Chondrocyte (in vitro differentiated cells): ENCODE results near the gene MFF. TPM values are rescaled to one million over a fixed set of nuclear protein-coding genes. Genes with fewer than 3 reads are reported as not detected.

Source experiments
- DNase-seq: peaks from one replicate; pipeline ENCODE4 v3.0.0; 2021; ENCODE audit warnings: mixed read lengths, low spot score
- H3K27ac Mint-ChIP-seq: one replicate; pipeline ENCODE4 v1.8.0; 2021; ENCODE audit warnings: mild to moderate bottlenecking, moderate library complexity, mixed read lengths; ENCODE audit not compliant: unreplicated experiment
- H3K27me3 Mint-ChIP-seq: 2 replicates; pipeline ENCODE4 v1.8.0; 2021; ENCODE audit warnings: low read depth, mixed read lengths
- H3K36me3 Mint-ChIP-seq: 2 replicates; pipeline ENCODE4 v1.8.0; 2021; ENCODE audit warnings: low read depth, mixed read lengths
- H3K4me1 Mint-ChIP-seq: 2 replicates; pipeline ENCODE4 v1.8.0; 2021; ENCODE audit warnings: low read depth, mild to moderate bottlenecking, mixed read lengths
- H3K4me3 Mint-ChIP-seq: one replicate; pipeline ENCODE4 v1.8.0; 2021; ENCODE audit warnings: mild to moderate bottlenecking, moderate library complexity, mixed read lengths; ENCODE audit not compliant: unreplicated experiment
- H3K9me3 Mint-ChIP-seq: 2 replicates; pipeline ENCODE4 v1.8.0; 2021; ENCODE audit warnings: low read depth, mixed read lengths
- total RNA-seq: library from RNA; stranded (reverse); gene quantifications from 3 replicates; pipeline ENCODE4 v1.2.1, GENCODE V29; 2021
- TF ChIP-seq, protein P1 (sequence below): fragments of 200-600 bp; sonication (generic); IDR thresholded peaks from 2 replicates; pipeline ENCODE4 v1.5.0; 2021; ENCODE audit warnings: antibody characterized with exemption, mild to moderate bottlenecking, moderate library complexity

The MFF gene
- total RNA-seq, 1 donor from 2014 or later = 66.8 TPM

DNA sequence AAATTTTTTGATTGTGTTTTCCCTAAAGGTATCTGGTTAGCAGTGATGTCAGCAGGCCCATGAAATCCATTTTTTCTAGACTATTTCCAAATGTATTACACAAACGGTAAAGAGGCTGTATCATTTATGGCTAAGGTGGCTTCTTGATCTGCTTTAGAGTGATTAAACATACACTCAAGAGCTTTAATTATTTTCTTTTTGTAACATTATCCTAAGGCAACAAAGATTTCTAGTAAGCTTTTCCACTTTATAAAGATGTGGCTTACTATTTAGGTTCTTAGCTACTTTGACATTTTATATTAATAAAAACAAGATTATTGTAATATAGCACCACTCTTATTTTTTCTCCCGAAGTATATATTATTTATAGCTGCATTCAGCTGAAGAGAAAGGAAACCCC is 16.5 kb downstream of the MFF start:
- DNase-seq = no peak
- Mint-ChIP-seq H3K27ac (no peak overlapping the region), H3K4me3 (no peak overlapping the region), H3K36me3 (peaks cover 9% of the 10 kb centered on the region), H3K4me1 (no peaks in the 10 kb centered on the region), H3K27me3 (no peaks in the 10 kb centered on the region), H3K9me3 (no peaks in the 10 kb centered on the region)
- TF ChIP-seq, protein P1, sequence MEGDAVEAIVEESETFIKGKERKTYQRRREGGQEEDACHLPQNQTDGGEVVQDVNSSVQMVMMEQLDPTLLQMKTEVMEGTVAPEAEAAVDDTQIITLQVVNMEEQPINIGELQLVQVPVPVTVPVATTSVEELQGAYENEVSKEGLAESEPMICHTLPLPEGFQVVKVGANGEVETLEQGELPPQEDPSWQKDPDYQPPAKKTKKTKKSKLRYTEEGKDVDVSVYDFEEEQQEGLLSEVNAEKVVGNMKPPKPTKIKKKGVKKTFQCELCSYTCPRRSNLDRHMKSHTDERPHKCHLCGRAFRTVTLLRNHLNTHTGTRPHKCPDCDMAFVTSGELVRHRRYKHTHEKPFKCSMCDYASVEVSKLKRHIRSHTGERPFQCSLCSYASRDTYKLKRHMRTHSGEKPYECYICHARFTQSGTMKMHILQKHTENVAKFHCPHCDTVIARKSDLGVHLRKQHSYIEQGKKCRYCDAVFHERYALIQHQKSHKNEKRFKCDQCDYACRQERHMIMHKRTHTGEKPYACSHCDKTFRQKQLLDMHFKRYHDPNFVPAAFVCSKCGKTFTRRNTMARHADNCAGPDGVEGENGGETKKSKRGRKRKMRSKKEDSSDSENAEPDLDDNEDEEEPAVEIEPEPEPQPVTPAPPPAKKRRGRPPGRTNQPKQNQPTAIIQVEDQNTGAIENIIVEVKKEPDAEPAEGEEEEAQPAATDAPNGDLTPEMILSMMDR = no peak

DNA sequence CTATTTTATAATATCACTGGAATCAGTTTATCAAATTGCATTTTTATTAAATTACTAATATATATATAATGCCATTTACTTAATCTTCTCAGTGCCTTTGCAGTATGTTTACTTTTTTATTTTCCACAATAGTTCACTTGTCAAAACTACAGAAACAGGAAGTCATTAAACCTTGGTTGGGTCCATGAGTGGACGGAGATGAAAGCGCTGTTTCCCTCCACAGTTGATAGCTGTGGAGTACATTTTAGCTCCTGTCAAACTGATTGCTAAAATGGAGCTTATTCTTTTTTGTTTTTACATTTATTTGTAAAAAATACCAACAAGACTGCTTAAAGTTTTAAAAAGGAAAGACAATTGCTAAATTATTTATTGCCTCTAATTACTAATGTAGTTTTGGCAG is 19.2 kb downstream of the MFF start:
- Mint-ChIP-seq H3K4me1 (no peaks in the 10 kb centered on the region), H3K9me3 (no peaks in the 10 kb centered on the region), H3K27ac (no peak overlapping the region), H3K27me3 (no peaks in the 10 kb centered on the region), H3K4me3 (no peak overlapping the region), H3K36me3 (peaks cover 16% of the 10 kb centered on the region)
- TF ChIP-seq, protein P1 = no peak
- DNase-seq = no peak

DNA sequence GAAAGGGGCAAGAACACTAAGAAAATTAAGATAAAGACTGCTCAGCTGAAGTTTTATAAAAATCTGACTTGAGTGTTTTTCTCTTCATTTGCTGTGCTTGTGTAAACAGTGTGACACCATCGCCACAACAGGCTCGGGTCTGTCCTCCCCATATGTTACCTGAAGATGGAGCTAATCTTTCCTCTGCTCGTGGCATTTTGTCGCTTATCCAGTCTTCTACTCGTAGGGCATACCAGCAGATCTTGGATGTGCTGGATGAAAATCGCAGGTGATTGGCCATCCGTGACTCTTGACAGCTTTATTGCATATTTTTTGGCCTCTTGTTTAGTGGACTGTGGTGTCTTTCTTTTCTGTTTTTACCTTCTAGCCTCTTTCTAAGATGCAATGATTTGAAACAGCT is 22.1 kb downstream of the MFF start:
- H3K9me3 Mint-ChIP-seq = no peaks in the 10 kb centered on the region
- TF ChIP-seq, protein P1 = no peak
- no peaks in the 10 kb centered on the region for H3K27me3 Mint-ChIP-seq
- no peaks in the 10 kb centered on the region for H3K4me1 Mint-ChIP-seq
- no peak overlapping the region for H3K4me3 Mint-ChIP-seq
- H3K36me3 Mint-ChIP-seq = peaks cover 14% of the 10 kb centered on the region
- no peak overlapping the region for H3K27ac Mint-ChIP-seq
- DNase-seq = no peak

DNA sequence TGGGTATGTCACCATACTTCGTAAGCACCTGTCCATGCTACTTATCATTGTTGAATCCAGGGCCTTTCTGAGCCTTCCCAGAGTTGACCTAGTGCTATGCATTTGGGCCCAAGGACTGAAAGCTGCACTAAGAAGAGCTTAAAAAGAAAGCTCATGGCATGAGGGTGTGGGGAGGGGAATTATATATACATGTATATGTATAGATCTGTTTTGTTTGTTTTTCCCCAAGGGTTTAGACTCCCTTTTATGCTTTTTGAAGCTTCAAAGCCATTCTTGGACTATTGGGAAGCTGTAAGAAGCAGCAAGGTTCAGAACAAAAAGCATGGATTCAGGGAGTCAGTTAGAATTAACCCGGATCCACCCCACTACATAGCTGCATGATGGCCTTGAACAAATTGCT is 23.3 kb downstream of the MFF start:
- TF ChIP-seq, protein P1 = no peak
- Mint-ChIP-seq H3K27me3 (no peaks in the 10 kb centered on the region), H3K4me1 (no peaks in the 10 kb centered on the region), H3K4me3 (no peak overlapping the region), H3K36me3 (peaks cover 15% of the 10 kb centered on the region), H3K9me3 (no peaks in the 10 kb centered on the region), H3K27ac (no peak overlapping the region)
- no peak for DNase-seq

DNA sequence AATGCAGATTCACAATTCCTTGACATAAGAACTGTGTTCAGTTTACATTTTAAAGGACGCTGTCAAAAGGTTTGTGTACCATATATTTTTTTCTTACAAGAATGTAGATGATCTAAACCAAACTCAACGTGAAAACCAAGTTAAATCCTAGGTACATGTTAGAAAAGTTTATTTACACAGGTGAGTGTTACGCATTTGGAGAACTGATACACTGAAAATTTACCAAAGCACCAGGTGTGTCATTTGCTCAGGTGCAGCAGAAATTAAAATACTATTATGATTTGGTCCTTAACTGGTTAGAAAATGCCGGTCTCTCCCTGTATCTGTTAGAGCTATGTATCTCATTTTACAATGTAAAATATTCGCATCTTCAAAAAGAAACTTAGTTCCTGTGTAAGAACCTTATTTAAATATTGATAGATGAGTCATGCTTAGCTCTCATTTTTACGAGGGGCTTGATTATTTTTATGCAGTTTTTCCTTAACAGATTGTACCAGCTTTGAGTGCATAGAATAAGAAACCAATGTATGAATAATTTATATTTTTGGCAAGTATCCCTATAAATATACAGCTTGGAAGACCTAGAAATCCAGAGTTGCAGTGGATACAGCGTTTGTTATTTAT is 25.1 kb downstream of the MFF start:
- no peaks in the 10 kb centered on the region for H3K27me3 Mint-ChIP-seq
- DNase-seq = no peak
- no peak overlapping the region for H3K4me3 Mint-ChIP-seq
- no peak overlapping the region for H3K27ac Mint-ChIP-seq
- peaks cover 17% of the 10 kb centered on the region for H3K36me3 Mint-ChIP-seq
- no peaks in the 10 kb centered on the region for H3K9me3 Mint-ChIP-seq
- no peaks in the 10 kb centered on the region for H3K4me1 Mint-ChIP-seq
- TF ChIP-seq, protein P1 = no peak
